Bronchial epithelial cell (primary cell): ENCODE data around the gene FFAR1. TPM values are rescaled to one million over a fixed set of nuclear protein-coding genes. Genes with fewer than 3 reads are reported as not detected.

Experiments
- DNase-seq: peaks from one replicate; pipeline ENCODE4 v3.0.0-alpha.2; 2010; ENCODE audit warnings: low read depth
- FAIRE-seq: peaks from 2 replicates; lab custom pipeline; 2011; peaks lifted over from hg19 to GRCh38; lab: Jason Lieb, UNC
- H3K27me3 ChIP-seq: 2 replicates; pipeline ENCODE4 v1.5.1; 2011; ENCODE audit warnings: low read length; ENCODE audit not compliant: control insufficient read depth, insufficient read depth
- H3K36me3 ChIP-seq: 2 replicates; pipeline ENCODE4 v1.5.1; 2011; ENCODE audit warnings: low read length; ENCODE audit not compliant: control insufficient read depth, insufficient read depth
- H3K4me3 ChIP-seq: 2 replicates; pipeline ENCODE4 v1.5.1; 2011; ENCODE audit warnings: mild to moderate bottlenecking, low read depth, low read length, control low read depth
- total RNA-seq: library from RNA; depleted of rRNA; stranded (reverse); fragments of >200 nt; gene quantifications from 2 replicates; pipeline ENCODE4 v1.2.1, GENCODE V29; 2014
- TF ChIP-seq, protein P1 (sequence below): IDR thresholded peaks from 2 replicates; pipeline ENCODE4 v1.5.1; 2011; ENCODE audit warnings: mild to moderate bottlenecking, moderate library complexity, low read length, control low read depth, inconsistent platforms; ENCODE audit not compliant: insufficient read depth, severe bottlenecking

FFAR1 gene
- total RNA-seq, 1 donor from 2014 or later: not detected

GRCh38 chr19:35301961-35302360, 45.7 kb upstream of the FFAR1 start:
- Histone ChIP-seq H3K36me3 (no peaks in the 10 kb centered on the region), H3K27me3 (no peaks in the 10 kb centered on the region), H3K4me3 (no peak overlapping the region)
- DNase-seq (no peak), FAIRE-seq (no peak)
- TF ChIP-seq, protein P1, sequence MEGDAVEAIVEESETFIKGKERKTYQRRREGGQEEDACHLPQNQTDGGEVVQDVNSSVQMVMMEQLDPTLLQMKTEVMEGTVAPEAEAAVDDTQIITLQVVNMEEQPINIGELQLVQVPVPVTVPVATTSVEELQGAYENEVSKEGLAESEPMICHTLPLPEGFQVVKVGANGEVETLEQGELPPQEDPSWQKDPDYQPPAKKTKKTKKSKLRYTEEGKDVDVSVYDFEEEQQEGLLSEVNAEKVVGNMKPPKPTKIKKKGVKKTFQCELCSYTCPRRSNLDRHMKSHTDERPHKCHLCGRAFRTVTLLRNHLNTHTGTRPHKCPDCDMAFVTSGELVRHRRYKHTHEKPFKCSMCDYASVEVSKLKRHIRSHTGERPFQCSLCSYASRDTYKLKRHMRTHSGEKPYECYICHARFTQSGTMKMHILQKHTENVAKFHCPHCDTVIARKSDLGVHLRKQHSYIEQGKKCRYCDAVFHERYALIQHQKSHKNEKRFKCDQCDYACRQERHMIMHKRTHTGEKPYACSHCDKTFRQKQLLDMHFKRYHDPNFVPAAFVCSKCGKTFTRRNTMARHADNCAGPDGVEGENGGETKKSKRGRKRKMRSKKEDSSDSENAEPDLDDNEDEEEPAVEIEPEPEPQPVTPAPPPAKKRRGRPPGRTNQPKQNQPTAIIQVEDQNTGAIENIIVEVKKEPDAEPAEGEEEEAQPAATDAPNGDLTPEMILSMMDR: no peak

GRCh38 chr19:35302446-35302845, 45.3 kb upstream of the FFAR1 start:
- Histone ChIP-seq H3K27me3 (no peaks in the 10 kb centered on the region), H3K36me3 (no peaks in the 10 kb centered on the region), H3K4me3 (no peak overlapping the region)
- DNase-seq: no peak
- TF ChIP-seq, protein P1: no peak
- no peak for FAIRE-seq

- TF ChIP-seq, protein P1: no peak
- peak; percentile 7 for FAIRE-seq
Observed at GRCh38 chr19:35303357-35303915, 44.3 kb upstream of the FFAR1 start.

DNA sequence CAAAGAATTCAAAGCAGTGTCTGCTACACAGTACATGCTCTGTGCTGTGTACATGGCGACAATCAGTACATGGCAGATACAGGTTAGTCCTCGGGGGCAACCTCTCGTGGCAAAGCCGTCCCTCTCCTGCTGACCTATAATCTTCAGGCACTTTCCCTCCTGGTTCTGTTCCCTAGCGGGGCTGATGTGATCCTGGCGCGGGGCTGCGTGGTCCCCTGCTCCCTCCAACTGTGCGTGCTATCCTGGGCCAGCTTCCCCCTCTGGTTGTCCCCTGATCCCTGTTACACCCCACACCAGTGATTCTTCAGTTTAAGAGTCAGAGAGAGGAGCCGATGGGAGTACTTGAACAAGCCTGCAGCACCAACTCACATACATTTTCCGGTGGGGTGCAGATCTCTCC, 43.7 kb upstream of the FFAR1 start:
- Histone ChIP-seq H3K36me3 (no peaks in the 10 kb centered on the region), H3K4me3 (no peak overlapping the region), H3K27me3 (no peaks in the 10 kb centered on the region)
- FAIRE-seq (peak; percentile 52), DNase-seq (no peak)
- TF ChIP-seq, protein P1: no peak

More at GRCh38 chr19:35303357-35303915, 44.3 kb upstream of the FFAR1 start:
- no peak for DNase-seq
- Histone ChIP-seq H3K4me3 (no peak overlapping the region), H3K27me3 (no peaks in the 10 kb centered on the region), H3K36me3 (no peaks in the 10 kb centered on the region)

- no peaks in the 10 kb centered on the region for H3K36me3 ChIP-seq
- FAIRE-seq (no peak), DNase-seq (no peak)
- no peaks in the 10 kb centered on the region for H3K27me3 ChIP-seq
- TF ChIP-seq, protein P1: no peak
- no peak overlapping the region for H3K4me3 ChIP-seq
Observed at GRCh38 chr19:35305181-35305580, 42.5 kb upstream of the FFAR1 start.

- Histone ChIP-seq H3K36me3 (no peaks in the 10 kb centered on the region), H3K4me3 (no peak overlapping the region), H3K27me3 (no peaks in the 10 kb centered on the region)
- TF ChIP-seq, protein P1: peak; percentile 18
- peak; percentile 12 for DNase-seq
- FAIRE-seq: no peak
Observed at GRCh38 chr19:35306473-35307246, 41.0 kb upstream of the FFAR1 start.
